Neural crest cell (in vitro differentiated cells): ENCODE data around the gene GIGYF2. TPM values are rescaled to one million over a fixed set of nuclear protein-coding genes. Genes with fewer than 3 reads are reported as not detected.

ENCODE experiments used
- DNase-seq: peaks from one replicate; pipeline ENCODE4 v3.0.0; 2021; ENCODE audit warnings: low read depth, mixed read lengths, low spot score
- H3K27ac Mint-ChIP-seq: one replicate; pipeline ENCODE4 v1.8.0; 2021; ENCODE audit warnings: mild to moderate bottlenecking, mixed read lengths; ENCODE audit not compliant: unreplicated experiment
- H3K27me3 Mint-ChIP-seq: 2 replicates; pipeline ENCODE4 v1.8.0; 2021; ENCODE audit warnings: low read depth, mild to moderate bottlenecking, mixed read lengths
- H3K36me3 Mint-ChIP-seq: 2 replicates; pipeline ENCODE4 v1.8.0; 2021; ENCODE audit warnings: low read depth, mild to moderate bottlenecking, mixed read lengths
- H3K4me1 Mint-ChIP-seq: 2 replicates; pipeline ENCODE4 v1.8.0; 2021; ENCODE audit warnings: mixed read lengths
- H3K4me3 Mint-ChIP-seq: one replicate; pipeline ENCODE4 v1.8.0; 2021; ENCODE audit warnings: mild to moderate bottlenecking, mixed read lengths
- H3K9me3 Mint-ChIP-seq: 2 replicates; pipeline ENCODE4 v1.8.0; 2021; ENCODE audit warnings: mixed read lengths
- CTCF ChIP-seq: fragments of 200-600 bp; sonication (generic); conservative IDR thresholded peaks from 2 replicates; pipeline ENCODE4 v1.5.0; 2021; ENCODE audit warnings: antibody characterized with exemption, mild to moderate bottlenecking
- total RNA-seq: library from RNA; stranded (reverse); gene quantifications from 2 replicates; pipeline ENCODE4 v1.2.1, GENCODE V29; 2021

GIGYF2 gene
- total RNA-seq, 1 donor from 2014 or later: 70.3 TPM

- H3K27me3 Mint-ChIP-seq: no peaks in the 10 kb centered on the region
- DNase-seq: no peak
- H3K9me3 Mint-ChIP-seq: no peaks in the 10 kb centered on the region
- H3K4me1 Mint-ChIP-seq: peaks cover 5% of the 10 kb centered on the region
- TF ChIP-seq CTCF: no peak
- no peak overlapping the region for H3K27ac Mint-ChIP-seq
- H3K4me3 Mint-ChIP-seq: no peak overlapping the region
- H3K36me3 Mint-ChIP-seq: peaks cover 19% of the 10 kb centered on the region
These were observed 92.0 kb downstream of the GIGYF2 start for GRCh38 chr2:232789082-232789481.

- no peaks in the 10 kb centered on the region for H3K9me3 Mint-ChIP-seq
- peaks cover 19% of the 10 kb centered on the region for H3K36me3 Mint-ChIP-seq
- no peak overlapping the region for H3K4me3 Mint-ChIP-seq
- no peak for TF ChIP-seq CTCF
- no peaks in the 10 kb centered on the region for H3K27me3 Mint-ChIP-seq
- no peak for DNase-seq
- H3K27ac Mint-ChIP-seq: no peak overlapping the region
- peaks cover 5% of the 10 kb centered on the region for H3K4me1 Mint-ChIP-seq
These were observed 94.4 kb downstream of the GIGYF2 start for GRCh38 chr2:232791518-232791917.

GRCh38 chr2:232793271-232793670 lies 96.1 kb downstream of the GIGYF2 start:
- TF ChIP-seq CTCF: no peak
- DNase-seq: no peak
- Mint-ChIP-seq H3K36me3 (peaks cover 17% of the 10 kb centered on the region), H3K4me3 (no peak overlapping the region), H3K27me3 (no peaks in the 10 kb centered on the region), H3K27ac (no peak overlapping the region), H3K4me1 (no peaks in the 10 kb centered on the region), H3K9me3 (no peaks in the 10 kb centered on the region)

GRCh38 chr2:232794981-232795380 lies 97.8 kb downstream of the GIGYF2 start:
- Mint-ChIP-seq H3K36me3 (peaks cover 24% of the 10 kb centered on the region), H3K27me3 (no peaks in the 10 kb centered on the region), H3K27ac (peak overlapping the region; percentile 3), H3K4me1 (no peaks in the 10 kb centered on the region), H3K9me3 (no peaks in the 10 kb centered on the region), H3K4me3 (no peak overlapping the region)
- TF ChIP-seq CTCF: no peak
- no peak for DNase-seq

- Mint-ChIP-seq H3K36me3 (peaks cover 22% of the 10 kb centered on the region), H3K4me1 (no peaks in the 10 kb centered on the region), H3K27me3 (no peaks in the 10 kb centered on the region), H3K9me3 (no peaks in the 10 kb centered on the region), H3K27ac (no peak overlapping the region), H3K4me3 (no peak overlapping the region)
- no peak for TF ChIP-seq CTCF
- no peak for DNase-seq
These were observed 98.8 kb downstream of the GIGYF2 start for GRCh38 chr2:232795920-232796319.

GRCh38 chr2:232798187-232798586 lies 101.1 kb downstream of the GIGYF2 start:
- Mint-ChIP-seq H3K4me3 (no peak overlapping the region), H3K36me3 (peaks cover 29% of the 10 kb centered on the region), H3K4me1 (no peaks in the 10 kb centered on the region)

More at GRCh38 chr2:232798187-232798586, 101.1 kb downstream of the GIGYF2 start:
- Mint-ChIP-seq H3K27ac (no peak overlapping the region), H3K9me3 (peaks cover 4% of the 10 kb centered on the region), H3K27me3 (no peaks in the 10 kb centered on the region)
- TF ChIP-seq CTCF: no peak
- no peak for DNase-seq
